Kidney (tissue), 22 donors: ENCODE measurements around the gene TULP3. TPM values are rescaled to one million over a fixed set of nuclear protein-coding genes. Genes with fewer than 3 reads are reported as not detected.

Experiments used
- DNase-seq, 5 donors: peaks; one replicate each; pipeline ENCODE4 v3.0.0-alpha.2; 2013 to 2020
- FAIRE-seq: peaks from 2 replicates; lab custom pipeline; 2012; peaks lifted over from hg19 to GRCh38; lab: Jason Lieb, UNC
- H3K27ac ChIP-seq, 2 donors: one replicate each; pipeline ENCODE4 v1.7.0; 2013; ENCODE audit warnings: low read depth in 2 of 2, low read length in 2 of 2, inconsistent platforms in 1 of 2
- H3K27me3 ChIP-seq: one replicate; pipeline ENCODE4 v1.7.1; 2013; ENCODE audit warnings: low read length, inconsistent platforms; ENCODE audit not compliant: control insufficient read depth, insufficient read depth
- H3K36me3 ChIP-seq, 3 donors: one replicate each; pipeline versions ENCODE4 v1.7.0 to v1.7.1; 2013; ENCODE audit warnings: low read length in 3 of 3, control low read depth in 1 of 3, inconsistent platforms in 1 of 3; ENCODE audit not compliant: insufficient read depth in 3 of 3, control insufficient read depth in 2 of 3
- H3K4me1 ChIP-seq, 3 donors: one replicate each; pipeline versions ENCODE4 v1.7.0 to v1.7.1; 2013; ENCODE audit warnings: low read length in 3 of 3, inconsistent platforms in 1 of 3, low read depth in 1 of 3; ENCODE audit not compliant: control insufficient read depth in 2 of 3, insufficient read depth in 2 of 3
- H3K4me3 ChIP-seq, 3 donors: one replicate each; pipeline versions ENCODE4 v1.7.0 to v1.8.1; 2013; ENCODE audit warnings: low read length in 3 of 3, control low read depth in 1 of 3, inconsistent platforms in 1 of 3
- H3K9ac ChIP-seq, 3 donors: one replicate each; pipeline versions ENCODE4 v1.7.0 to v1.7.1; 2013; ENCODE audit warnings: low read length in 3 of 3, control low read depth in 1 of 3, inconsistent platforms in 1 of 3
- H3K9me3 ChIP-seq, 3 donors: one replicate each; pipeline versions ENCODE4 v1.7.0 to v1.7.1; 2013; ENCODE audit warnings: low read length in 3 of 3, control low read depth in 1 of 3, inconsistent platforms in 1 of 3; ENCODE audit not compliant: control insufficient read depth in 2 of 3, insufficient read depth in 1 of 3
- CTCF ChIP-seq: IDR thresholded peaks from 3 replicates; pipeline ENCODE4 v1.5.1; 2012; ENCODE audit warnings: mild to moderate bottlenecking, moderate library complexity, borderline replicate concordance; ENCODE audit not compliant: insufficient read depth; ENCODE audit errors: extremely low read depth
- intact Hi-C: fragments of 100-400 bp; cut with DNase I; formaldehyde crosslinking; loops from one replicate; pipeline ENCODE4 v1.11.1; 2022
- long read RNA-seq, 10 donors: library from polyadenylated mRNA in 1 of 10; unstranded in 1 of 10; transcript quantifications; one replicate each; pipeline ENCODE4 v2.0.0 and lab custom pipeline, GENCODE V29; 2021 to 2026
- polyA plus RNA-seq: library from polyadenylated mRNA; stranded (reverse); fragments of 350-450 nt; fragmentation: Illumina TruSeq; extraction: RNeasy Lipid Tissue Mini Kit (QIAGEN cat#74804); gene quantifications from one replicate; pipeline ENCODE4 v1.2.3, GENCODE V29; 2014; ENCODE audit warnings: low read depth, low replicate concordance; ENCODE audit not compliant: insufficient read depth
- total RNA-seq: library from RNA; stranded (reverse); fragmentation: NEBNext Ultra II Directional; extraction: Animal tissue kit (Norgen Biotek cat#: 25700); gene quantifications from one replicate; pipeline ENCODE4 v1.2.1, GENCODE V29; 2021
- donor health status: control.
- donor health status: control.
- donor health status: control.
- donor health status: control.
- donor health status: control.
- donor health status: DM: yes; HTN: yes; CAD: no.
- donor health status: Normal renal cell carcinoma (clear cell type).

The TULP3 gene
- total RNA-seq (23.0 TPM), polyA plus RNA-seq (20.3 TPM)
- long read RNA-seq, donor 1, partial matches to known transcripts = 5 of 7 reads
- long read RNA-seq, donor 1, other reads (novel, unspliced or antisense) = 0 of 7 reads
- long read RNA-seq, donor 2, transcript TULP3-202 (11 exons, 3,076 nt) = major isoform, 6 of 6 reads
- long read RNA-seq, donor 2, partial matches to known transcripts = 0 of 6 reads
- long read RNA-seq, donor 2, other reads (novel, unspliced or antisense) = 0 of 6 reads
- long read RNA-seq, donor 3, partial matches to known transcripts = 6 of 10 reads
- long read RNA-seq, donor 3, other reads (novel, unspliced or antisense) = 0 of 10 reads
- long read RNA-seq, donor 4, partial matches to known transcripts = 0 of 1 reads
- long read RNA-seq, donor 4, other reads (novel, unspliced or antisense) = 0 of 1 reads
- long read RNA-seq, donor 5 = 0 reads
- long read RNA-seq, donor 6 = 0 reads
- long read RNA-seq, donor 7, partial matches to known transcripts = 6 of 8 reads
- long read RNA-seq, donor 7, other reads (novel, unspliced or antisense) = 1 of 8 reads
- long read RNA-seq, donor 8, partial matches to known transcripts = 0 of 2 reads
- long read RNA-seq, donor 8, other reads (novel, unspliced or antisense) = 0 of 2 reads
- long read RNA-seq, donor 9, partial matches to known transcripts = 0 of 1 reads
- long read RNA-seq, donor 9, other reads (novel, unspliced or antisense) = 0 of 1 reads
- long read RNA-seq, donor 10, partial matches to known transcripts = 0 of 4 reads
- long read RNA-seq, donor 10, other reads (novel, unspliced or antisense) = 0 of 4 reads

- Histone ChIP-seq H3K9me3 (no peaks in the 10 kb centered on the region), H3K27ac (peak within 1 kb of the TSS; percentile 94 to 97), H3K4me3 (peak within 1 kb of the TSS; percentile 64 to 90 (median 81)), H3K36me3 (no peaks in the 10 kb centered on the region), H3K9ac (peak within 1 kb of the TSS; percentile 53 to 89 (median 74)), H3K27me3 (no peaks in the 10 kb centered on the region), H3K4me1 (peaks cover 0 to 8% (median 6%) of the 10 kb centered on the region in 3 donors)
- intact Hi-C loops = no loop called here
- DNase-seq (peak; percentile 99 to 100 (median 99)), FAIRE-seq (peak; percentile 87)
- peak; percentile 1 for TF ChIP-seq CTCF
Observed at GRCh38 chr12:2890388-2891239, at the start of gene TULP3. Gene TULP3, plus strand, starts transcription at chr12:2890891. Its CDS starts 57 bp downstream, at chr12:2890948.

GRCh38 chr12:2841056-2841650, 49.5 kb upstream of the TULP3 start:
- Histone ChIP-seq H3K4me3 (no peak overlapping the region), H3K9me3 (no peaks in the 10 kb centered on the region), H3K27me3 (no peaks in the 10 kb centered on the region), H3K27ac (no peak overlapping the region), H3K4me1 (peaks cover 0 to 14% (median 0%) of the 10 kb centered on the region in 3 donors), H3K36me3 (peaks cover 0 to 6% (median 0%) of the 10 kb centered on the region in 3 donors), H3K9ac (no peak overlapping the region)
- no peak for DNase-seq
- intact Hi-C loops = no loop called here
- TF ChIP-seq CTCF = no peak
- no peak for FAIRE-seq

- Histone ChIP-seq H3K4me3 (no peak overlapping the region), H3K27ac (peak overlapping the region; percentile 20 to 32), H3K9ac (no peak overlapping the region), H3K36me3 (peaks cover 0 to 6% (median 0%) of the 10 kb centered on the region in 3 donors), H3K9me3 (no peaks in the 10 kb centered on the region), H3K4me1 (peaks cover 0 to 14% (median 0%) of the 10 kb centered on the region in 3 donors), H3K27me3 (no peaks in the 10 kb centered on the region)
- FAIRE-seq (no peak), DNase-seq (no peak)
- no peak for TF ChIP-seq CTCF
- intact Hi-C loops = no loop called here
Observed at GRCh38 chr12:2842948-2843347, 47.7 kb upstream of the TULP3 start.
